ENCODE data around the gene SYCN.
"Not testable (repeated sequence)": the region's sequence is repeated elsewhere in the genome, so short reads cannot be mapped to it uniquely, and the experiment has no call there.

The SYCN gene

GRCh38 chr19:39243741-39244140, 39.7 kb upstream of the SYCN start:
- H3K9me3 ChIP-seq (ENCODE audit: control insufficient read depth in 1 of 2, low read length in 2 of 2); H3K36me3 ChIP-seq (ENCODE audit: control insufficient read depth in 1 of 2, insufficient read depth in 2 of 2, low read length in 2 of 2); H3K4me3 ChIP-seq (ENCODE audit: low read depth in 1 of 2, low read length in 2 of 2); H3K27me3 ChIP-seq (ENCODE audit: low read depth, low read length); H3K27ac ChIP-seq (ENCODE audit: low read length): not testable (repeated sequence)
- H3K4me1 ChIP-seq (ENCODE audit: control insufficient read depth in 1 of 2, insufficient read depth in 2 of 2, low read length in 2 of 2) = peaks cover 0 to 13% of the 10 kb centered on the region in 2 donors

GRCh38 chr19:39240421-39240820, 36.4 kb upstream of the SYCN start:
- H3K9me3 ChIP-seq (ENCODE audit: control insufficient read depth in 1 of 2, low read length in 2 of 2) = no peaks in the 10 kb centered on the region
- H3K27me3 ChIP-seq (ENCODE audit: low read depth, low read length) = no peaks in the 10 kb centered on the region
- no peaks in the 10 kb centered on the region for H3K36me3 ChIP-seq (ENCODE audit: control insufficient read depth in 1 of 2, insufficient read depth in 2 of 2, low read length in 2 of 2)
- H3K4me3 ChIP-seq (ENCODE audit: low read depth in 1 of 2, low read length in 2 of 2) = no peak overlapping the region
- no peak overlapping the region for H3K27ac ChIP-seq (ENCODE audit: low read length)
- H3K4me1 ChIP-seq (ENCODE audit: control insufficient read depth in 1 of 2, insufficient read depth in 2 of 2, low read length in 2 of 2) = no peaks in the 10 kb centered on the region

GRCh38 chr19:39238944-39239343, 34.9 kb upstream of the SYCN start:
- no peaks in the 10 kb centered on the region for H3K27me3 ChIP-seq (ENCODE audit: low read depth, low read length)
- no peak overlapping the region for H3K27ac ChIP-seq (ENCODE audit: low read length)
- no peaks in the 10 kb centered on the region for H3K9me3 ChIP-seq (ENCODE audit: control insufficient read depth in 1 of 2, low read length in 2 of 2)
- H3K4me3 ChIP-seq (ENCODE audit: low read depth in 1 of 2, low read length in 2 of 2) = no peak overlapping the region
- no peaks in the 10 kb centered on the region for H3K36me3 ChIP-seq (ENCODE audit: control insufficient read depth in 1 of 2, insufficient read depth in 2 of 2, low read length in 2 of 2)
- H3K4me1 ChIP-seq (ENCODE audit: control insufficient read depth in 1 of 2, insufficient read depth in 2 of 2, low read length in 2 of 2) = no peaks in the 10 kb centered on the region

DNA sequence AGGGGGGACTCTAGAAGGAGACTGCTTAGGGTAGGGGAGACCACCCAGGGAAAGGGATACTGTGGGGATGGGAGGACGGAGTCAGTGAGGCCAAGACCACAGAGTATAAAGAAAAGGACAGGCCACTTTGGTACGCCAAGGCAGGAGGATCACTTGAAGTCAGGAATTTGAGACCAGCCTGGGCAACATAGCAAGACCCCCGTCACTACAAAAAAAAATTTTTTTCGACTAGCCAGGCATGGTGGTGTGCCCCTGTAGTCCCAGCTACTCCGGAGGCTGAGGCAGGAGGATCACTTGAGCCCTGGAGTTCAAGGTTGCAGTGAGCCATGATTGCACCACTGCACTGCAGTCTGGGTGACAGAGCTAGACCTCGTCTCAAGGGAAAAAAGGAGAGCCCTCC, 34.1 kb upstream of the SYCN start:
- Histone ChIP-seq H3K4me3 (ENCODE audit: low read depth in 1 of 2, low read length in 2 of 2) (no peak overlapping the region), H3K4me1 (ENCODE audit: control insufficient read depth in 1 of 2, insufficient read depth in 2 of 2, low read length in 2 of 2) (no peaks in the 10 kb centered on the region)

DNA sequence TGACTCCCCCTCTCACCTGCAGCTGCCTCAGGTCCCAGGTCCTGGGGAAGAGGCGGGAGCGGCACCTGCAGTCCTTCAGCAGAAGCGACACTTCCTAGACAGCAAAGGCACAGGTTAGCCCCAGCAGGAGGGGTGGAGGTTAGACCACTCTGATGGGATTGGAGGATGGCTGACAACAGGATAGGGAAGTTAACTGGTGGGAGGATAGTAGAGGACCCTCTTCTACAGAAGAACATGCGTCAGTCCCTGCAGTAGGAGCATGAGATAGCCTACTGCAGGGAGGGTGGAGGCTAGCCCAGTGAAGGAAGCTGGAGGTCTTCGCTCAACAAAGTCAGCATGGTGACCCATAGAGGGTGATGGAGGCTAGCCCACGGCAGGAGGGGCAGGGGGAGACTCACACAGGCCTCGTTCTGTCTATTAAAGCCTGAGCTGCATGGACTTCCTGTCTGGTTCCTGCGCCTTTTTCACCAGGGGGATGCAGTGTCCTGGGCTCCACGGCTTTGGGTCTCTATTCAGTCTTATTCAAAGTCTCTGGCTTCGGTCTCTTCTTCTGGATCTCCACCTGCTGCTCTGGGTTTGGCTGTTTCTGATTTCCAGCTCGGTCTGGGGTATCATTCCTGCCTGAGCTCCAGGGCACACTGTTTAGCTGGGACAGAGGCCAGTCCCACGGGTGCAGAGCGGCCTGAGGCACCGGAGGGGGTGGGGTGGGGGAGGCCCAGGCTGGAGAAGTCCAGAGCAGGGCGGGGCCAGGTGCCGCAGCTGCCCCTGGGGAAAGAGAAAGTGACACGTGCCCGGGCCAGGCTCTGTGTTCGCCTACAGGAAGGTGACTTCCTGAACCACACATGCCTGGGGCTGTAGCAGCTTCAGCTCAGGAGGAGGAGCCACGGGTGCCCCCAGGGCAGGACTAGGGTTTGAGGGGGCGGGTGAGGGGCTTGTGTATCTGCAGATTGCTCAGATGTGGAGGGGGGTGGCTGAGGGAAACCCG, 33.4 kb upstream of the SYCN start:
- no peaks in the 10 kb centered on the region for H3K27me3 ChIP-seq (ENCODE audit: low read depth, low read length)

More for the DNA sequence above, 34.1 kb upstream of the SYCN start:
- H3K9me3 ChIP-seq (ENCODE audit: control insufficient read depth in 1 of 2, low read length in 2 of 2) = no peaks in the 10 kb centered on the region
- H3K27me3 ChIP-seq (ENCODE audit: low read depth, low read length) = no peaks in the 10 kb centered on the region
- H3K36me3 ChIP-seq (ENCODE audit: control insufficient read depth in 1 of 2, insufficient read depth in 2 of 2, low read length in 2 of 2) = no peaks in the 10 kb centered on the region
- no peak overlapping the region for H3K27ac ChIP-seq (ENCODE audit: low read length)

DNA sequence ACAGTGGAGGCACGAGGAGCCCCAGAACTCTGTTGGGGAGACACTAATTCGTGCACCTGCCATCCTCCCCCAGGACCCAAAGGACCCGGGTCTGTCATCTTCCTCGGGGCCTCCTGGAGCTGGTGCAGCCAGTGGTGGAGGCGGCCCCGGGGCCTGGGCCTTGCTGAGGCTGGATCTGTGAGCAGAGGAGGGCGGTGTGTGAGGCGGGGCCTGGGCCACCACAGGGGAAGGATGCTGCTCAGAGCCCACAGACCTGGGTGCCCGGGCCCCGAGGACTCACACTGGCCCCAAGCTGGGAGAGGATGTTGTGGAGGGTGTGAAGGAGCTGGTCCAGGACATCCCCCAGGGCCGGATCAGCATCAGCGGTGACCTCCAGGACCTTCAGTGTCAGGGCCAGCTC, 32.5 kb upstream of the SYCN start:
- Histone ChIP-seq H3K27me3 (ENCODE audit: low read depth, low read length) (no peaks in the 10 kb centered on the region), H3K4me3 (ENCODE audit: low read depth in 1 of 2, low read length in 2 of 2) (no peak overlapping the region), H3K27ac (ENCODE audit: low read length) (no peak overlapping the region), H3K36me3 (ENCODE audit: control insufficient read depth in 1 of 2, insufficient read depth in 2 of 2, low read length in 2 of 2) (no peaks in the 10 kb centered on the region), H3K4me1 (ENCODE audit: control insufficient read depth in 1 of 2, insufficient read depth in 2 of 2, low read length in 2 of 2) (no peaks in the 10 kb centered on the region), H3K9me3 (ENCODE audit: control insufficient read depth in 1 of 2, low read length in 2 of 2) (no peaks in the 10 kb centered on the region)

More for the DNA sequence above, 33.4 kb upstream of the SYCN start:
- H3K27ac ChIP-seq (ENCODE audit: low read length) = no peak overlapping the region
- no peak overlapping the region for H3K4me3 ChIP-seq (ENCODE audit: low read depth in 1 of 2, low read length in 2 of 2)
- H3K36me3 ChIP-seq (ENCODE audit: control insufficient read depth in 1 of 2, insufficient read depth in 2 of 2, low read length in 2 of 2) = no peaks in the 10 kb centered on the region
- H3K9me3 ChIP-seq (ENCODE audit: control insufficient read depth in 1 of 2, low read length in 2 of 2) = no peaks in the 10 kb centered on the region
- H3K4me1 ChIP-seq (ENCODE audit: control insufficient read depth in 1 of 2, insufficient read depth in 2 of 2, low read length in 2 of 2) = no peaks in the 10 kb centered on the region

DNA sequence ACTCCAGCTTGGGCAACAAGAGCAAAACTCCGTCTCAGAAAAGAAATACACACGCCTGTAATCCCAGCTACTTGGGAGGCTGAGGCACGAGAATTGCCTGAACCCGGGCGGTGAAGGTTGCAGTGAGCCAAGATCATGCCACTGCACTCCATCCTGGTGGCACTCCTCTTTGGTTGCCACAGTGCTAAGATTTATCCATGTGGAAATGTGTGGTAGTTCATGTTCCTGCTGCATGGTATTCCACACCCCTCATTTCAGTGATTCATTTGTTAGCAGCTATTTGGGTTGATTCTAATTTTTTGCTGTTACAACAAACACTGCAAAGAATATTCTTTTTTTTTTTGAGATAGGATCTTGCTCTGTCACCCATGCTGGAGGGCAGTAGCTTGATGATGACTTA, 28.6 kb upstream of the SYCN start:
- no peaks in the 10 kb centered on the region for H3K9me3 ChIP-seq (ENCODE audit: control insufficient read depth in 1 of 2, low read length in 2 of 2)
- no peaks in the 10 kb centered on the region for H3K4me1 ChIP-seq (ENCODE audit: control insufficient read depth in 1 of 2, insufficient read depth in 2 of 2, low read length in 2 of 2)
- H3K36me3 ChIP-seq (ENCODE audit: control insufficient read depth in 1 of 2, insufficient read depth in 2 of 2, low read length in 2 of 2) = no peaks in the 10 kb centered on the region
- no peaks in the 10 kb centered on the region for H3K27me3 ChIP-seq (ENCODE audit: low read depth, low read length)
- no peak overlapping the region for H3K4me3 ChIP-seq (ENCODE audit: low read depth in 1 of 2, low read length in 2 of 2)
- no peak overlapping the region for H3K27ac ChIP-seq (ENCODE audit: low read length)

DNA sequence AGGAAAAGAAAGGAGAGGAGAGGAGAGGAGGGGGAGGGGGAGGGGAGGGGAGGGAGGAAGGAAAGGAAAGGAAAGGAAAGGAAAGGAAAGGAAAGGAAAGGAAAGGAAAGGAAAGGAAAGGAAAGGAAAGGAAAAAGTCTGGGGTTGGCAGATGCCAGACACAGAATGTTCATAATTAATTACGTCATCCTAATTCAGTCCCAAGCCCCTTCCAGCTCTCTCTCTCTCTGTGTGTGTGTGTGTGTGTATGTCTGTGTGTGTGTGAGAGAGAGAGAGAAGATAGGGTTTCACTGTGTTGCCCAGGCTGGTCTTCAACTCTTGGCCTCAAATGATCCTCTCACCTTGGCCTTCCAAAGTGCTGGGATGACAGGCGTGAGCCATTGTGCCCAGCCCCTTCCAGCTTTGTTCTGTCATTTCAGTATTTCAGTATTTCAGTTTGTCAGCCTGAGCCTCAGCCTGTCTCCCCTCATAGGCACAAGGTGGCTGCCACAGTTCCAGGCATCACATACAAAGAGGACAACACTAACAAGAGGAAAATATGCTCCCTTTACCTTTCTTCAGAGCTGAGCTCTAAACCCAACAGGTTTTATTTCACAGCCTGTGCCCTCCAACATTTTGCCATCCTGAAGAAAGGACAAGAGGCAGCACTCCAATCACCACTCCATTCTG, 26.2 kb upstream of the SYCN start:
- H3K4me1 ChIP-seq (ENCODE audit: control insufficient read depth in 1 of 2, insufficient read depth in 2 of 2, low read length in 2 of 2) = no peaks in the 10 kb centered on the region
- no peaks in the 10 kb centered on the region for H3K27me3 ChIP-seq (ENCODE audit: low read depth, low read length)
- no peaks in the 10 kb centered on the region for H3K9me3 ChIP-seq (ENCODE audit: control insufficient read depth in 1 of 2, low read length in 2 of 2)
- H3K27ac ChIP-seq (ENCODE audit: low read length) = no peak overlapping the region
- no peak overlapping the region for H3K4me3 ChIP-seq (ENCODE audit: low read depth in 1 of 2, low read length in 2 of 2)
- no peaks in the 10 kb centered on the region for H3K36me3 ChIP-seq (ENCODE audit: control insufficient read depth in 1 of 2, insufficient read depth in 2 of 2, low read length in 2 of 2)

GRCh38 chr19:39224910-39225309, 20.8 kb upstream of the SYCN start:
- H3K27me3 ChIP-seq (ENCODE audit: low read depth, low read length) = no peaks in the 10 kb centered on the region

DNA sequence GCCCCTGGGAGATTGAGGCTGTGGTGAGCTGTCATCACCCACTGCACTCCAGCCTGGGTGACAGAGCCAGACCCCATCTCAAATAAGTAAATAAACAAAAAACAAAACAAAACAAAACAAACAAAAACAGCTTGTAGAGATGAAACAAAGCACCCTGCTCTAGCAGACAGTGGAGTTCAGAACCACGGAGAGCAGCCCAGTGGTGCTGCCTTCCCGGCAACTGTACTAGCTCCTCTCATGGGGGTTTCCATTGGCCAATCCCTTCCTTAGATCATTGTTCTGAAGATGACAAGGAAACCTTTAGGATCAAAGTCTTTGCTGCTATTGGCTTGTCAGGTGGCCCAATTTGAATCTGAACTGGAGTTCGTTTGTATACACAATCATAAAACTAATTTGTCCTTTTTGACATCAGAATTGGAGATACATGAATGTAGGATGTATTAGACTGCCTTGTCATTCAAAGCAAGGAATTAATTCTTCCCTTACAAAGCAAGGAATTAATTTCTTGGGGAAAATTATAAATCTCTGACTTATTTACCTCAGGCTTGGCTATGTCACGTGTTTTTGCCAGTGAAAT, 19.7 kb upstream of the SYCN start:
- H3K4me3 ChIP-seq (ENCODE audit: low read depth in 1 of 2, low read length in 2 of 2) = no peak overlapping the region
- no peaks in the 10 kb centered on the region for H3K27me3 ChIP-seq (ENCODE audit: low read depth, low read length)
- H3K4me1 ChIP-seq (ENCODE audit: control insufficient read depth in 1 of 2, insufficient read depth in 2 of 2, low read length in 2 of 2) = no peaks in the 10 kb centered on the region
- H3K9me3 ChIP-seq (ENCODE audit: control insufficient read depth in 1 of 2, low read length in 2 of 2) = no peaks in the 10 kb centered on the region
- H3K27ac ChIP-seq (ENCODE audit: low read length) = no peak overlapping the region
- no peaks in the 10 kb centered on the region for H3K36me3 ChIP-seq (ENCODE audit: control insufficient read depth in 1 of 2, insufficient read depth in 2 of 2, low read length in 2 of 2)

More at GRCh38 chr19:39224910-39225309, 20.8 kb upstream of the SYCN start:
- no peaks in the 10 kb centered on the region for H3K9me3 ChIP-seq (ENCODE audit: control insufficient read depth in 1 of 2, low read length in 2 of 2)
- H3K4me1 ChIP-seq (ENCODE audit: control insufficient read depth in 1 of 2, insufficient read depth in 2 of 2, low read length in 2 of 2) = no peaks in the 10 kb centered on the region
- H3K27ac ChIP-seq (ENCODE audit: low read length) = no peak overlapping the region
- H3K36me3 ChIP-seq (ENCODE audit: control insufficient read depth in 1 of 2, insufficient read depth in 2 of 2, low read length in 2 of 2) = no peaks in the 10 kb centered on the region
- no peak overlapping the region for H3K4me3 ChIP-seq (ENCODE audit: low read depth in 1 of 2, low read length in 2 of 2)

DNA sequence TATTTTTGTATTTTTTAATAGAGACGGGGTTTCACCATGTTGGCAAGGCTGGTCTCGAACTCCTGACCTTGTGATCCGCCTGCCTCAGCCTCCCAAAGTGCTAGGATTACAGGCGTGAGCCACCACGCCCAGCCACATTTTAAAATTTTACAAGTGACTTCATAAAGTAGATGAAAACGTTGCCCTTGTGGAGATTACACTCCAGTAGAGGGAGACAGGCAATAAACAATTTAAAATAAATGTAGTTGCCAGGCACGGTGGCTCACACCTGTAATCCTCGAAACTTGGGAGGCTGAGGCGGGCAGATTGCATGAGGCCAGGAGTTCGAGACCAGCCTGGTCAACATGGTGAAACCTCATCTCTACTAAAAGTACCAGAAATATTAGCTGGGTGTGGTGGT, 15.0 kb upstream of the SYCN start:
- H3K27me3 ChIP-seq (ENCODE audit: low read depth, low read length); H3K9me3 ChIP-seq (ENCODE audit: control insufficient read depth in 1 of 2, low read length in 2 of 2); H3K27ac ChIP-seq (ENCODE audit: low read length); H3K4me3 ChIP-seq (ENCODE audit: low read depth in 1 of 2, low read length in 2 of 2); H3K4me1 ChIP-seq (ENCODE audit: control insufficient read depth in 1 of 2, insufficient read depth in 2 of 2, low read length in 2 of 2); H3K36me3 ChIP-seq (ENCODE audit: control insufficient read depth in 1 of 2, insufficient read depth in 2 of 2, low read length in 2 of 2): not testable (repeated sequence)
